ENCODE data around the gene CCDC71L. TPM values are rescaled to one million over a fixed set of nuclear protein-coding genes. Genes with fewer than 3 reads are reported as not detected.

Gene CCDC71L
- total and polyA plus RNA-seq, 7 donors, result 2.8 to 12.4 (median 5.1) TPM

DNA sequence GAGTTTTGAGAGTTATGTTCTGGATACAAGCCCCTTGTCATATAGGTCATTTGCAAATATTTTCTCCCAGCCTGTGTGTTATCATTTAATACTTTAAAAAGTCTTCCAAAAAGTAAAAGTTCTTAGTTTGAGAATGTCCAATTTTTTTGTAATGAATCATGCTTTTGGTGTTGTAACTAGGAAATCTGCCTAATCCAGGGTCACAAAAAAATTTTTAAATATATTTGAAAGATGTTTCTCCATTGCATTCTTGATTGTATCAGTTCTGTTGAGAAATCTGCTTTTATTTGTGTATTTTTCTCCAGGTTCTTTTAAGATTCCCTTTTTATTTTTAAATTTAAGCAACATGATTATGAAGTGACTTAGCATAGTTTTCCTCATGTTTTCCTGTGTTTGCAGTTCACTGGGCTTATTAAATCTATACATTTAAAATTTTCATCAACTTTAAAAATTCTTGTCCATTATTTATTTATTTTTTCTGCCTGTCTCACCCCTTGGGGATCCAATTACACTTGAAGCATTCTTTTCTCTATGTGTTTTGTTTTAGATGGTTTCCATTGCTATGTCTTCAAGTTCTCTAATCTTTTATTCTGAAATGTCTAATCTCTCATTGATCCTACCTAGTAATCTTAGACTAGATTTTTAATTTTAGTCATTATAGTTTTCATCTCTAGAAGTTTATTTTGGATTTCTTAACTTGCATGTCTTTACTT is 47.0 kb downstream of the CCDC71L start:
- no peaks in the 10 kb centered on the region for H3K27me3 ChIP-seq (ENCODE audit: insufficient read depth in 3 of 3, low read length in 2 of 3)
- H3K27ac ChIP-seq, result no peak overlapping the region
- ATAC-seq (no peak), DNase-seq (no peak)
- no peaks in the 10 kb centered on the region for H3K36me3 ChIP-seq (ENCODE audit: insufficient read depth in 1 of 2, low read depth in 1 of 2)
- peaks cover 8% of the 10 kb centered on the region for H3K9me3 ChIP-seq
- peaks cover 4% of the 10 kb centered on the region for H3K4me1 ChIP-seq
- H3K4me3 ChIP-seq, result no peak overlapping the region
- intact Hi-C loops (cut with DNase I), result no loop called here
- TF ChIP-seq, protein P1, sequence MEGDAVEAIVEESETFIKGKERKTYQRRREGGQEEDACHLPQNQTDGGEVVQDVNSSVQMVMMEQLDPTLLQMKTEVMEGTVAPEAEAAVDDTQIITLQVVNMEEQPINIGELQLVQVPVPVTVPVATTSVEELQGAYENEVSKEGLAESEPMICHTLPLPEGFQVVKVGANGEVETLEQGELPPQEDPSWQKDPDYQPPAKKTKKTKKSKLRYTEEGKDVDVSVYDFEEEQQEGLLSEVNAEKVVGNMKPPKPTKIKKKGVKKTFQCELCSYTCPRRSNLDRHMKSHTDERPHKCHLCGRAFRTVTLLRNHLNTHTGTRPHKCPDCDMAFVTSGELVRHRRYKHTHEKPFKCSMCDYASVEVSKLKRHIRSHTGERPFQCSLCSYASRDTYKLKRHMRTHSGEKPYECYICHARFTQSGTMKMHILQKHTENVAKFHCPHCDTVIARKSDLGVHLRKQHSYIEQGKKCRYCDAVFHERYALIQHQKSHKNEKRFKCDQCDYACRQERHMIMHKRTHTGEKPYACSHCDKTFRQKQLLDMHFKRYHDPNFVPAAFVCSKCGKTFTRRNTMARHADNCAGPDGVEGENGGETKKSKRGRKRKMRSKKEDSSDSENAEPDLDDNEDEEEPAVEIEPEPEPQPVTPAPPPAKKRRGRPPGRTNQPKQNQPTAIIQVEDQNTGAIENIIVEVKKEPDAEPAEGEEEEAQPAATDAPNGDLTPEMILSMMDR (IDR thresholded peaks at IDR 0.05), result no peak

GRCh38 chr7:106613279-106613678 is 47.7 kb downstream of the CCDC71L start:
- Histone ChIP-seq H3K4me3 (no peak overlapping the region), H3K36me3 (ENCODE audit: insufficient read depth in 1 of 2, low read depth in 1 of 2) (no peaks in the 10 kb centered on the region), H3K27me3 (ENCODE audit: insufficient read depth in 3 of 3, low read length in 2 of 3) (no peaks in the 10 kb centered on the region), H3K9me3 (peaks cover 8% of the 10 kb centered on the region), H3K4me1 (peaks cover 4% of the 10 kb centered on the region), H3K27ac (no peak overlapping the region)
- intact Hi-C loops (cut with DNase I), result no loop called here
- TF ChIP-seq, protein P1 (IDR thresholded peaks at IDR 0.05), result no peak
- 93 to 97% (median 95%) methylated on average over 6 of the region's 6 CpGs for WGBS, 3 donors
- ATAC-seq, result no peak
- no peak for DNase-seq

DNA sequence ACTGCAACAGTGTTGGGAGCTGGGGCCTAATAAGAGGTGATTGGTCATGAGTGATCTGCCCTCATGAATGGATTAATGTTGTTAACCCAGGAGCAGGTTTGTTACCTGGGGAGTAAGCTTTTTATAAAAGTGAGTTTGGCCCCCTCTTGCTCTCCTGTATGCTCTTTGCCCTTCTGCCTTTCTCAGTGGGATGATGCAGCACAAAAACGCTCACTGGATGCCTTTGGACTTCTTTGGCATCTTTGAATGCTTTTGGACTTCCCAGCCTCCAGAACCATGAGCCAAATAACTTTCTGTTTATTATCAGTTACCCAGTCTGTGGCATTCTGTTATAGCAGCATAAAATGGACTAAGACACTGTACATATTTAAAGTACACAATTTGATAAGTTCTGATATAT is 48.5 kb downstream of the CCDC71L start:
- TF ChIP-seq, protein P1 (IDR thresholded peaks at IDR 0.05), result no peak
- H3K27ac ChIP-seq, result no peak overlapping the region
- H3K36me3 ChIP-seq (ENCODE audit: insufficient read depth in 1 of 2, low read depth in 1 of 2), result no peaks in the 10 kb centered on the region
- no peaks in the 10 kb centered on the region for H3K4me1 ChIP-seq
- ATAC-seq (no peak), DNase-seq (no peak)
- 64 to 78% (median 74%) methylated on average over 1 of the region's 1 CpG for WGBS, 3 donors
- no peaks in the 10 kb centered on the region for H3K27me3 ChIP-seq (ENCODE audit: insufficient read depth in 3 of 3, low read length in 2 of 3)
- H3K9me3 ChIP-seq, result peaks cover 8% of the 10 kb centered on the region
- intact Hi-C loops (cut with DNase I), result no loop called here
- no peak overlapping the region for H3K4me3 ChIP-seq

- ATAC-seq (no peak), DNase-seq (no peak)
- WGBS, 3 donors, result 69 to 85% (median 70%) methylated on average over 3 of the region's 3 CpGs
- Histone ChIP-seq H3K4me1 (no peaks in the 10 kb centered on the region), H3K27me3 (ENCODE audit: insufficient read depth in 3 of 3, low read length in 2 of 3) (no peaks in the 10 kb centered on the region), H3K4me3 (no peak overlapping the region), H3K9me3 (peaks cover 8% of the 10 kb centered on the region), H3K36me3 (ENCODE audit: insufficient read depth in 1 of 2, low read depth in 1 of 2) (no peaks in the 10 kb centered on the region), H3K27ac (no peak overlapping the region)
- TF ChIP-seq, protein P1 (IDR thresholded peaks at IDR 0.05), result no peak
- intact Hi-C loops (cut with DNase I), result no loop called here
Measured at GRCh38 chr7:106611911-106612310, 49.0 kb downstream of the CCDC71L start.
